HepG2 (cell line): ENCODE results near the gene C1orf50. TPM values are rescaled to one million over a fixed set of nuclear protein-coding genes. Genes with fewer than 3 reads are reported as not detected.

Source experiments
- ARNT ChIP-seq: fragments of 450-650 bp; IDR thresholded peaks from 2 replicates; pipeline ENCODE4 v1.6.1; 2017
- ATM ChIP-seq: fragments of 450-650 bp; IDR thresholded peaks from 2 replicates; pipeline ENCODE4 v1.7.1; 2017; ENCODE audit warnings: mild to moderate bottlenecking, borderline replicate concordance
- CENPX ChIP-seq: sonication (generic); formaldehyde crosslinking; IDR thresholded peaks from 2 replicates; pipeline ENCODE4 v1.9.0; 2021; ENCODE audit warnings: mild to moderate bottlenecking, missing genetic modification reagents, moderate library complexity
- DMAP1 ChIP-seq: IDR thresholded peaks from 2 replicates; pipeline ENCODE4 v1.6.1; 2016
- EEA1 ChIP-seq: sonication (generic); formaldehyde crosslinking; IDR thresholded peaks from 2 replicates; pipeline ENCODE4 v1.5.1; 2020; ENCODE audit warnings: mild to moderate bottlenecking, missing genetic modification reagents, borderline replicate concordance
- EED ChIP-seq: sonication (generic); formaldehyde crosslinking; IDR thresholded peaks from 2 replicates; pipeline ENCODE4 v1.5.0; 2020; ENCODE audit warnings: mild to moderate bottlenecking, missing genetic modification reagents
- FOXC1 ChIP-seq: sonication (generic); formaldehyde crosslinking; IDR thresholded peaks from 2 replicates; pipeline ENCODE4 v1.8.0; 2022; ENCODE audit warnings: mild to moderate bottlenecking, missing genetic modification reagents, borderline replicate concordance
- MTA3 ChIP-seq: sonication (generic); formaldehyde crosslinking; IDR thresholded peaks from 2 replicates; pipeline ENCODE4 v1.4.0; 2020; ENCODE audit warnings: missing genetic modification reagents
- NFRKB ChIP-seq: fragments of 450-650 bp; IDR thresholded peaks from 2 replicates; pipeline ENCODE4 v1.6.1; 2017
- ZNF160 ChIP-seq: sonication (generic); formaldehyde crosslinking; IDR thresholded peaks from 2 replicates; pipeline ENCODE4 v1.8.0; 2022; ENCODE audit warnings: mild to moderate bottlenecking, inconsistent platforms, missing genetic modification reagents
- ZNF350 ChIP-seq: sonication (generic); formaldehyde crosslinking; IDR thresholded peaks from 2 replicates; pipeline ENCODE4 v1.4.0; 2020; ENCODE audit warnings: mild to moderate bottlenecking, low read depth, missing genetic modification reagents, borderline replicate concordance
- ZNF460 ChIP-seq: sonication (generic); formaldehyde crosslinking; IDR thresholded peaks from 2 replicates; pipeline ENCODE4 v1.5.1; 2020; ENCODE audit warnings: missing genetic modification reagents, mild to moderate bottlenecking, borderline replicate concordance
- ZNF496 ChIP-seq: sonication (generic); formaldehyde crosslinking; IDR thresholded peaks from 2 replicates; pipeline ENCODE4 v1.8.1; 2023; ENCODE audit warnings: mild to moderate bottlenecking, moderate library complexity, missing genetic modification reagents; ENCODE audit not compliant: insufficient replicate concordance
- ZNF558 ChIP-seq: sonication (generic); formaldehyde crosslinking; IDR thresholded peaks from 2 replicates; pipeline ENCODE4 v1.9.0; 2022; ENCODE audit warnings: mild to moderate bottlenecking, missing genetic modification reagents, borderline replicate concordance
- ZNF616 ChIP-seq: sonication (generic); formaldehyde crosslinking; IDR thresholded peaks from 2 replicates; pipeline ENCODE4 v1.5.0; 2020; ENCODE audit warnings: low read depth, mild to moderate bottlenecking, missing genetic modification reagents
- ZNF749 ChIP-seq: sonication (generic); formaldehyde crosslinking; IDR thresholded peaks from 2 replicates; pipeline ENCODE4 v1.8.0; 2022; ENCODE audit warnings: mild to moderate bottlenecking, missing genetic modification reagents, moderate library complexity, borderline replicate concordance
- ZNF775 ChIP-seq: sonication (generic); formaldehyde crosslinking; IDR thresholded peaks from 2 replicates; pipeline ENCODE4 v1.4.0; 2020; ENCODE audit warnings: missing genetic modification reagents, mild to moderate bottlenecking, moderate library complexity, borderline replicate concordance
- ZSCAN20 ChIP-seq: sonication (generic); formaldehyde crosslinking; IDR thresholded peaks from 2 replicates; pipeline ENCODE4 v1.4.0; 2020; ENCODE audit warnings: missing genetic modification reagents, mild to moderate bottlenecking, borderline replicate concordance
- polyA plus RNA-seq, 8 experiments: library from polyadenylated mRNA; depleted of rRNA in 3 of 8; stranded (reverse) in 7 of 8; unstranded in 1 of 8; fragments of >200 nt; fragmentation: Illumina TruSeq in 4 of 8; extraction: Trizol in 4 of 8; gene quantifications; 2 replicates each; pipeline versions ENCODE4 v1.2.1 to v1.2.3, GENCODE V29; 2011 to 2016; ENCODE audit warnings: low read depth in 4 of 8, missing spikeins in 1 of 8, mixed read lengths in 1 of 8; ENCODE audit not compliant: insufficient read depth in 1 of 8
- total RNA-seq, 5 experiments: library from RNA; depleted of rRNA; stranded (reverse); fragments of >200 nt; fragmentation: Illumina TruSeq; extraction: Trizol; gene quantifications; 2 replicates each; pipeline ENCODE4 v1.2.3, GENCODE V29; 2016; ENCODE audit warnings: low read depth in 1 of 5
- TF ChIP-seq, protein P1 (sequence below): conservative IDR thresholded peaks from 2 replicates; pipeline ENCODE4 v1.6.1; 2018; ENCODE audit warnings: missing genetic modification reagents
- TF ChIP-seq, protein P2 (sequence below): sonication (generic); IDR thresholded peaks from 2 replicates; pipeline ENCODE4 v1.6.1; 2016; ENCODE audit warnings: low read depth, borderline replicate concordance
- TF ChIP-seq, protein P3 (sequence below): sonication (generic); formaldehyde crosslinking; IDR thresholded peaks from 2 replicates; pipeline ENCODE4 v1.8.1; 2023; ENCODE audit warnings: mild to moderate bottlenecking, inconsistent platforms, moderate library complexity, missing genetic modification reagents, borderline replicate concordance
- TF ChIP-seq, protein P4 (sequence below): sonication (generic); formaldehyde crosslinking; IDR thresholded peaks from 2 replicates; pipeline ENCODE4 v1.4.0; 2020; ENCODE audit warnings: mild to moderate bottlenecking, low read depth, missing genetic modification reagents

The C1orf50 gene
- total and polyA plus RNA-seq, 2 of the 13 experiments (the other 11 are each of a cell fraction or from before 2014, with no cell fraction given) = 4.3 to 4.8 TPM

DNA sequence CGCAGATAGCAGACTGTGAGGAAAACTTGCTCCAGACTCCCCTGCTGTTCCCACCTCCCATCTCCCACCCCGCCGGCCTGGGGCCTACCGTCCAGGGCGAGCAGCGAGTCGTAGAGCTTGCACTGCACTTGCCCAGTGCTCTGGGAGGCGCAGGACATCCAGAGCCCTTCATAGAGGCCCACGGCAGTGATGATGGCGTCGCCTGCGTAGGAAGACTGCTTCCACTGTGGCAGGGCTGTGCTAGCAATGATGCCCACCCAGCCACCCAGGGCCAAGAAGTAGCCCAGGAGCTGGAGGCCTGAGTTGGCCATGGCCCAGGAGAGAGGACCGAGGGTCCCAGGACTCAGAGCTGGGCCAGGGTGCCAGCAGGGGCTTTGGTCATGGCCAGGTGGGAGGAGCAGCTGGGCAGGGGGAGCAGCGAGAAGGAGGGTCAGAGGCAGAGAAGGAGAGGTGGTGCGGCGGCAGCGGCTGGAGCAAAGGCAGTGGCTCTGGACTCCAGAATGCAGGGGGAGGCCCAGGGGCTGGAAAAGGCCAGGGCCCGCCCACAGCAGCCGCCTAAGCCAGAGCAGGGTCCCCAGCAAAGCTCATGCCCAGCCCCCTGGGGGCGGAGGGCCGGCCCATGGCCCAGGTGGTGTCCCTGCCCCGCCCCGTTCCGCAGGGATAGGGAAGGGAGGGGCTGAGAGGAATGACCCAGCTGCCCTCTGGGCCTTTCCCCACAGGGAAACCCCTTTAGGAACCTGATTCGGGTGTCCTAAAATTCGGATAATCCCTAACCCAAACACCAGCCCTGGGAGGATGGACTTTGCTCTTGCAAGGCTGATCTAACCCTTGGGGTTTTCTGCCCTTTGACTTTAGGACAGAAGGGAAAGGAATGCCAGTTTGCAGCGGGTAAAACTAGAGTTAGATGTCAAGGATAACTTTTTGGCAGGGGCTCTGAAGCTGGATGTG lies 27.0 kb upstream of the C1orf50 start, which contains the start of gene CLDN19 (continued):
- TF ChIP-seq ATM (no peak), ZNF775 (CRISPR knock-in tag) (no peak), CENPX (no peak), EED (CRISPR knock-in tag) (peak; percentile 60; the same call in 1 of the 2 replicates), ARNT (no peak), ZNF558 (CRISPR knock-in tag) (no peak), ZNF350 (CRISPR knock-in tag) (peak; percentile 41; the same call in 1 of the 2 replicates), ZNF616 (CRISPR knock-in tag) (no peak), ZSCAN20 (no peak), MTA3 (CRISPR knock-in tag) (no peak), DMAP1 (no peak), ZNF160 (0 out of 2 replicates have a peak, but pooled peaks have one; percentile 60), ZNF460 (CRISPR knock-in tag) (no peak), ZNF496 (CRISPR knock-in tag) (no peak), EEA1 (CRISPR knock-in tag) (no peak), FOXC1 (CRISPR knock-in tag) (0 out of 2 replicates have a peak, but pooled peaks have one; percentile 2), NFRKB (no peak), ZNF749 (no peak)
- TF ChIP-seq, protein P1, sequence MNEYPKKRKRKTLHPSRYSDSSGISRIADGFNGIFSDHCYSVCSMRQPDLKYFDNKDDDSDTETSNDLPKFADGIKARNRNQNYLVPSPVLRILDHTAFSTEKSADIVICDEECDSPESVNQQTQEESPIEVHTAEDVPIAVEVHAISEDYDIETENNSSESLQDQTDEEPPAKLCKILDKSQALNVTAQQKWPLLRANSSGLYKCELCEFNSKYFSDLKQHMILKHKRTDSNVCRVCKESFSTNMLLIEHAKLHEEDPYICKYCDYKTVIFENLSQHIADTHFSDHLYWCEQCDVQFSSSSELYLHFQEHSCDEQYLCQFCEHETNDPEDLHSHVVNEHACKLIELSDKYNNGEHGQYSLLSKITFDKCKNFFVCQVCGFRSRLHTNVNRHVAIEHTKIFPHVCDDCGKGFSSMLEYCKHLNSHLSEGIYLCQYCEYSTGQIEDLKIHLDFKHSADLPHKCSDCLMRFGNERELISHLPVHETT = no peak
- TF ChIP-seq, protein P2, sequence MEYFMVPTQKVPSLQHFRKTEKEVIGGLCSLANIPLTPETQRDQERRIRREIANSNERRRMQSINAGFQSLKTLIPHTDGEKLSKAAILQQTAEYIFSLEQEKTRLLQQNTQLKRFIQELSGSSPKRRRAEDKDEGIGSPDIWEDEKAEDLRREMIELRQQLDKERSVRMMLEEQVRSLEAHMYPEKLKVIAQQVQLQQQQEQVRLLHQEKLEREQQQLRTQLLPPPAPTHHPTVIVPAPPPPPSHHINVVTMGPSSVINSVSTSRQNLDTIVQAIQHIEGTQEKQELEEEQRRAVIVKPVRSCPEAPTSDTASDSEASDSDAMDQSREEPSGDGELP = peak; percentile 80; the same call in 1 of the 2 replicates
- TF ChIP-seq, protein P3, sequence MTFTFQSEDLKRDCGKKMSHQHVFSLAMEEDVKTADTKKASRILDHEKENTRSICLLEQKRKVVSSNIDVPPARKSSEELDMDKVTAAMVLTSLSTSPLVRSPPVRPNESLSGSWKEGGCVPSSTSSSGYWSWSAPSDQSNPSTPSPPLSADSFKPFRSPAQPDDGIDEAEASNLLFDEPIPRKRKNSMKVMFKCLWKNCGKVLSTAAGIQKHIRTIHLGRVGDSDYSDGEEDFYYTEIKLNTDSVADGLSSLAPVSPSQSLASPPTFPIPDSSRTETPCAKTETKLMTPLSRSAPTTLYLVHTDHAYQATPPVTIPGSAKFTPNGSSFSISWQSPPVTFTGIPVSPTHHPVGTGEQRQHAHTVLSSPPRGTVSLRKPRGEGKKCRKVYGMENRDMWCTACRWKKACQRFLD = peak; percentile 24; the same call in 1 of the 2 replicates
- TF ChIP-seq, protein P4, sequence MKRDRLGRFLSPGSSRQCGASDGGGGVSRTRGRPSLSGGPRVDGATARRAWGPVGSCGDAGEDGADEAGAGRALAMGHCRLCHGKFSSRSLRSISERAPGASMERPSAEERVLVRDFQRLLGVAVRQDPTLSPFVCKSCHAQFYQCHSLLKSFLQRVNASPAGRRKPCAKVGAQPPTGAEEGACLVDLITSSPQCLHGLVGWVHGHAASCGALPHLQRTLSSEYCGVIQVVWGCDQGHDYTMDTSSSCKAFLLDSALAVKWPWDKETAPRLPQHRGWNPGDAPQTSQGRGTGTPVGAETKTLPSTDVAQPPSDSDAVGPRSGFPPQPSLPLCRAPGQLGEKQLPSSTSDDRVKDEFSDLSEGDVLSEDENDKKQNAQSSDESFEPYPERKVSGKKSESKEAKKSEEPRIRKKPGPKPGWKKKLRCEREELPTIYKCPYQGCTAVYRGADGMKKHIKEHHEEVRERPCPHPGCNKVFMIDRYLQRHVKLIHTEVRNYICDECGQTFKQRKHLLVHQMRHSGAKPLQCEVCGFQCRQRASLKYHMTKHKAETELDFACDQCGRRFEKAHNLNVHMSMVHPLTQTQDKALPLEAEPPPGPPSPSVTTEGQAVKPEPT = peak; percentile 71; the same call in 1 of the 2 replicates
